GM19455 (cell line): Measurements from ENCODE around the gene CIAO1.
"Not testable (repeated sequence)": the region's sequence is repeated elsewhere in the genome, so short reads cannot be mapped to it uniquely, and the experiment has no call there.

Source experiments
- ATAC-seq: cut with Tn5 transposase; IDR thresholded peaks from one replicate; pipeline ENCODE4 v1.9.1; 2021; ENCODE audit not compliant: unreplicated experiment

Gene CIAO1

DNA sequence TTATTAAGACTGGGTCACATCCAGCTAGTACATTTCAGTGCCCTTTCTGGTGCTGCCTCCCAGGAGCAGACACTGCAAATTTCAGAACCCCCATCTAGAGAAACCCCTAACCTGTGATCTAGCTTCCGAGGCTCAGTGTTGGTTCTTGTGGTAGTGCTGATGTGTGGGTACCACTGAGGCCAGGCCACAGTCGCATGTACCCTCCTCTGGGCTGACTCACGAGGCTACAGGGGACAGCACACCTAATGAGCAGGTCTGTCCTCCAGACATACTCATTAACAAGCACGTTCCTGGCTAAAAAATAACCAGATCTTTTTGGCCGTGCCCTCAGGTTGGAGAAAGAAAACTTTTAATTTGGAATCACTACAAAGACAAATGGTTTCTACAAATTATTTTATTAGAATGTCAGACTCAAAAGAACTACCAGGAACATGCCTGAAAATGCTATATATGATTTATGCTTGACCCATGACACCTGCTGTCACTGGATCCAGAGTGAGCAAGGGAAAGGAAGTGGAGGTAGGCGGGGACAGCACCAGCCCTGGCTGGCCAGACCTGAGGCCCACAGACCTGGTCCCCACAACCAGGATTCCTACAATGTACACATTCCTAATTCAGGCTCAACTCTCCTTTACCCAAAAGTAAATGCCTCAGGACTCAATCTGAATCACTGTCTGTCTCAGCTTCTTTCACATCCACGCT, 8.5 kb downstream of the CIAO1 start:
- ATAC-seq: no peak

DNA sequence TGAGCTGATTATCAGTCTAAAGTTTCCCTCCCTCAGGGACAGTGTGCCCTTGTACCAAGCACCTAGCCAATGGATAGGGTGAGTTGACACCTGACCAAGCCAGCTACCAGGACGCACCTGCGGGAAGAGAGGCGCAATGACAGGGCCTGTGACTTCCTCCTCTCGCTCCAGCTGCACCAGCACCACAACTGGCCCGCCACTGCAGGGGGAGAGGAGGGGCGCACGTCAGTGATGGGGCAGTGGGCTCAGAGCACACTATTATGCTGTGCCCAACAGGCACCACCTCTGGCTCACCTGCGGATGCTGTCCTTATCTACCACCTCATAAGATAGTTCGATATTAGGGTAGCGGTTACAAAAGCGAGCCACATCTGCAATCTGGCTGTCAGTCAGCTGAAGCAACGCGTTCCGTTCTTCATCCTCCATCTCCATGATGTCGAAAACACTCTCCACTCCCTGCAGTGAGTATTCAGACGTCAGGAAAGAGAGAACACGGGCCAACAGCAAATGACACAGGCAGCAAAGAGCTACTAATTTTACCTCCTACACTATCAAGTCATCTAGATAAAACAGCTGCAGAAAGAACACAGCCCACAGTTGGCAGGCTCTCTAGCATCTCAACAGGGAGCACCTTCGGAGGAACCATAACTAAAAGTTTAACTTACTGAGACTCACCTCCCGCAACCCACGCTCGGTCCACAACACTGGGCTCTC, 10.9 kb downstream of the CIAO1 start:
- ATAC-seq: no peak

DNA sequence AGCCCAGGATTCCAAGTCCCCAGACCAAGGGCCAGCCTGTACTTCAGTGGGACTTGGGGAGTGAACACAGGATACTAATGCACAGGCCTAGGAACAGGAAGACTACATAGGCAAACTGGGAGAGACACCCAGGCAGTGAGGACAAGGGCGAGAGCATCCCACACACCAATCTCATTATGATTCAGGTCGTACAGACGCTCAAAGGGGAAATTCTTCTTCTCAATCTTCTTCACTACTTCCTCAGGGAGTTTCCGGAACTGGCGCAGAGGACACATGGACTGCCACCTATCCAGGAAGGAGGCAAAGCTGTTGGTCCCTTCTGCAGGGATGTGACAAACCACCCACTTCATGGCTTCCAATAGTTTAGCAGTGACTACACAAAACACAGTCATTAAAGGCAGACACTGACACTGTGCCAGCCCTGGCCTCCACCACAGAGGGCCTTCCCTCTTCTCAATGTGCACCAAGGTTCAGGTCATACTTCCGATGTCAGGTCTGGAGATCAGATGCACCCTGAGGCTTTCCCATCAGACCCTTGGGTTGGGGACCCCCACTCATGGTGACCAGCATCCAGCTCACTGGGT, 21.3 kb downstream of the CIAO1 start:
- ATAC-seq: no peak

DNA sequence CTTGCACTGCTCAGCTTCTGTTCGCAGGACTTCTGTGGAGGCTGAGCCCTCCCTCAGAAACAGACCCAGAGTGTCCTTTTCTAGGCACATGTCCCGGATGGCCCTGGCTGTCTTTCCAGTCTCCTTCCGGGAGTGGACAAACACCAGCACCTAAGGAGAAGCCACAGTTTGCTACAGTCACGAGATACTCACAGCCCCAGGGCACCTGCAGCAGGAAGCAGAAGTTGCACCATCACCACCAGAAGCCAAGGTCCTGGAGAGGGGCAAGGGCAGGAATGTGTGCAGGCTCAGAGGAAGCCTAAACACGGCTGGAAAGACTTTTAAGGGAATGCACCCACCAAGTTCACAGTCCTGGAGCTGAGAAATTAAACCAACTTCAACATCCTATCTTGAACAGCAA, 25.7 kb downstream of the CIAO1 start:
- no peak for ATAC-seq

DNA sequence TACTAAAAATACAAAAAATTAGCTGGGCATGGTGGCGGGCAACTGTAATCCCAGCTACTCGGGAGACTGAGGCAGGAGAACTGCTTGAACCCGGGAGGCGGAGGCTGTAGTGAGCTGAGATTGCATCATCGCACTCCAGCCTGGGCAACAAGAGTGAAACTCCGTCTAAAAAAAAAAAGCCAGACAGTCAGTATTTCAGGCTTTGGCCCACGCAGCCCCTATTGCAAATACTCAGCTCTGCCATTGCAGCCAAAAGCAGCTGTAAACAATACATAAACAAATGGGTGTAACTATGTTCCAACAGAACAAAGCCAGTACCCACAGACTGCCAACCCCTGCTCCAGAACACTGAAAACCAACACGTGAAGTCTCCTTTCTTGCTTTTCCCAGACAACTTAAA, 28.2 kb downstream of the CIAO1 start:
- not testable (repeated sequence) for ATAC-seq

DNA sequence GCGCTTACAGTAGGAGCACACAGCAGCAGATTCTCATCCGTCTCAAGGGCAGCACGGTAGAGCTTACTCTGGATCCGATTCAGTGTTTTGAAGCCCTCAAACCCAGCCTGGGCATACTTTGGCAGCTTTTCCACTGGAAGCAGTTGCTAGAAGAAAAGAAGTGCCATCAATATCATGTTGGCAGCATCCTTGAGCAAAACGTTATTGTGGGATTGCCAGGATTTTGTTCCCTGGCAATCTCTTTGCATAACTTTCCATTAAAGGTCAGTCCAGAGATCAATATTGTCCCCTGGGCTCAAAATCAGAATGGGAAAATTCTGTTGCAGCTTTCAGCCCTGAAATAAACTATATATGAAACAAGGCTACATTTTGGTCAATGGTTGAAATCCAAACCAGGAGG, 30.9 kb downstream of the CIAO1 start:
- ATAC-seq: no peak

DNA sequence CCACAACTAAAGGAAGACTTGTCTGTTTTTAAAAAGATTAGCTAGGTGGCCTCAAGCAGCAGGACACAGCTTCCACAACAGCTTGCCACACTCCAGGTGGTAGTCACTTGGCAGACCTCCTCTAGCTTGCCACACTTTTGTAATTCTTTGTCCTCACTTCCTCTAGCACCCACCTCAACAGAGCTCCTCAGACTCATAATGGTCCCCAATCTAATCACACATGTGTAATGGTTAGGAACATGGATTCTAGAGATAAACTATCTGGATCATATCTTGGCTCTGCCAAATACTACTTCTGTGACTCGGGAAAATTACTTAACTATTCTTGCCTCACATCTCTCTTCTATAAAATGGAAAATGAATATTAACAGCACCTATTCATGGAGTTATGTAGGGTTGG, 35.8 kb downstream of the CIAO1 start:
- no peak for ATAC-seq

DNA sequence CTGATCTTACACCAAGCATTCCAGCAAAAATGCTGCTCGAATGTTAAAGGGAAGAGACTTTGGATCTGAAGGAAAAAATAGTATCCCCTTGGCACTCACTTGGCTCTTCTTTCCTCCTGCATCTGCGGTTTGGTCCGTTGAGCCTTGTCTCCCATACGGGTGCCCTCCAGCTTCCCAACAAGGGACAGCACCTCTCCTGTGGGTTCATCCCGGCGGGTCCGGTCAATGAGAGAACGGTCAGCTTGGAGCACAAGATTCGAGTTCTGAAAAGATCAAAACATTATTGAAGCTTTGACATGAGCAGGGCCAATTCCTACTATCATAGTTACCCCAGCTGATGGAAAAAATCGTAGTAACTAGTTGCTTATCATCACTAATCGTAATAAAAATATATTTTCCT, 38.6 kb downstream of the CIAO1 start:
- ATAC-seq: no peak

DNA sequence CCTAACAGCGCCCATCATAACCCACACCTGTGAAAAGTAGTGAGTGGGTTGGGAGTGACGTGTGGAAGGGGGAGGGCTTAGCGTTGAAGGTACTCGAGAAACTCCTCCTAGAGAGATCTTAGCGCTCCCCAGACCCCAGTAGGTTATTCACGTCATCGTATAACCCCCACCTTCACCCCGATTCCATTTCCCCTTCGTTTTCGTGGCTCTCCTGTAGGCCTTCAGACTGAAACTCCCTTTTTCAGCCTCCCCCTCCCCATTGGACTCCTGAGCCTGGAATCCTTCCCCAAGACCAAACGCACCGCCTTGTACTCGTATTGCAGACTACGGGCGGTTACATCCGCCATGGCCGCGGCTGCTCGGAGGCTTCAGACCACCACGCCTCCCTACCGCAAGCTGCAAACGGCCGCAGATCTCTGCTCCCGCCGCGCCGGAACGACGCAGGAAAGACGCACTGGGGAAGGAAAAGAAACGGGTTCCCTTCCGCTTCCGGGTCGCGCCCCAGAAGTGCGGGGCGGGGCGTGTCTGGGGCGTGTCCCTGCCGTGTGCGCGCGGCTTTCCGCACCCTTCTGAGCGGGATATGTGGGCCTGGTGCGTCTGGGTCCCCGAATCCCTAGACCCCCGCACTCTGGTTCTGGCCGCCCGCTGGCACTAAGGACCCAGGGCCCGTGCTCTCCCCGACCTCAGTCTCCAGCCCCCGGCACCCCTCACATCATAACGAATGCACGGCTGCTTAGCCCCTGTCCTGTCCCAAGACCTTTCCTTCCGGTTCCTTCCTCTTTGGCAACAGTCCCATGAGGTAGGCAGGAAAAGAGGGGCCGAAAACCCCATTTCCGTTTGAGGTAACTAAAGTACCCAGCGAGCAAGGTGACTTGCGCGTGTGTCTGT, 39.3 kb downstream of the CIAO1 start, which contains the start of gene SNRNP200:
Gene SNRNP200 (minus strand): TSS at position 456 of the 888 bp plus-strand sequence. CDS start 109 bp downstream, at position 347.
- peak; percentile 93 for ATAC-seq

DNA sequence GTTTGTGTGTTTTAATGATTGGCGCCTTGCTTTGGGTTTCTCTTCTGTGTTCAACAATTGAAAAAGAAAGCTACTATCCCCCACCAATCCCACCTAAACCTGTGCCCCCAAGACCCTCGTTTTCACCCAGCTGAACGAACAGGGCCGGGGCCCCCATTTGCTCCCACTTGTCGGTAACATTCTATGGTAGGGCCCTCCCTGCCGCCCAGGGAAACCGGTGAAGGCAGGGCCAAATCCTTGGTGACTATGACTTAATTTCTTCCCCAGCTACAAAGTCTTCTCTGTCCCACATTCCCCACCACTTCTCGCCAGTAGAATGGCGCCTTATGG, 39.9 kb downstream of the CIAO1 start:
- ATAC-seq: no peak

DNA sequence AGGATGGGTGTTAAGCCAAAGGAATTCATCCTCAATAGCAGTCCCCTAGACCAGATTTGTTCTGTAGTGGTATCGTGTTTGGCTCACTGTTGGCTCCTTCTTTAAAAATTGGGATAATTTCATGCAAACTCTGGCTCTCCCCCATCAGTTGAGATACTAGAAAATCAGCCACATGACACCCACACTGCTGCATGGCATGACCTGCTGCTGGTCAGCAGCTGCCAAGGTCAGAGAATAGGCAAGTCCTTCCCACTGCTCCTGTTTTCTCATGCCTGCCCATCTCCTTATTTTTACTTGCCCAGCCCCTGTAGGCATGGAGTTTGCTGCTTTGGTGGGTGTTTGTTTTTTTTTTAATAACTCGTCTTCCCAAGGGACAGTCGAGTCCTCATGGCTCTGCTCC, 40.3 kb downstream of the CIAO1 start:
- ATAC-seq: no peak

DNA sequence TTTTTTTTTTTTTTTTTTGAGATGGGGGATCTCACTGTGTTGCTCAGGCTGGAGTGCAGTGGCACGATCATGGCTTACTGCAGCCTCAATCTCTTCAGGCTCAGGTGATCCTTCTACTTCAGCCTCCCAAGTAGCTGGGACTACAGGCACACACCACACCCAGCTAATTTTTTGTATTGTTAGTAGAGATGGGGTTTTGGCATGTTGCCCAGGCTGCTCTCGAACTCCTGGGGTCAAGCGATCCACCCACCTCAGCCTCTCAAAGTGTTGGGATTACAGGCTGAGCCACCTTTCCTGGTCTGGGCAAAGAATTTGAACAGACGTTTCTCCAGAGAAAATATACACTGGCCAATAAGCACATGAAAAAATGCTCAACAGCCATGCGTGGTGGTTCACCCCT, 42.2 kb downstream of the CIAO1 start:
- ATAC-seq: no peak

DNA sequence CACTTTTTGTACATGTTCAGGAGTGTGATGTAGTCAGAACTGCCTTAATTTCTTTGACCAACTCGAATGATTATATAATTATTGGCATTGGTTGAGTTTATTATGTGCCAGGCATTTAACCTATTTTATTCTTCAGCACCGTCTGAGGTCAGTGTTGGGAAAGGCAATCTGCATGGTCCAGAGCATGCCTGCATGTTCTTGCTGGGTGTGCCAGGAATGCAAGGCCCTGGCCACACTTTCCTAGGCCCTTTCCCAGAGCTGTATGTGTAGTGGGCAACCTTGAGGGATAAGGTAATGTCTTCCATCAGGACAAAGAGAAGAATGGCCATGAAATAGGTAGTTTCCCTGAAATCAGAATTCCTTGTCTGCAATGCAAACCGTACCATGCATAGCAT, 49.0 kb downstream of the CIAO1 start:
- no peak for ATAC-seq

DNA sequence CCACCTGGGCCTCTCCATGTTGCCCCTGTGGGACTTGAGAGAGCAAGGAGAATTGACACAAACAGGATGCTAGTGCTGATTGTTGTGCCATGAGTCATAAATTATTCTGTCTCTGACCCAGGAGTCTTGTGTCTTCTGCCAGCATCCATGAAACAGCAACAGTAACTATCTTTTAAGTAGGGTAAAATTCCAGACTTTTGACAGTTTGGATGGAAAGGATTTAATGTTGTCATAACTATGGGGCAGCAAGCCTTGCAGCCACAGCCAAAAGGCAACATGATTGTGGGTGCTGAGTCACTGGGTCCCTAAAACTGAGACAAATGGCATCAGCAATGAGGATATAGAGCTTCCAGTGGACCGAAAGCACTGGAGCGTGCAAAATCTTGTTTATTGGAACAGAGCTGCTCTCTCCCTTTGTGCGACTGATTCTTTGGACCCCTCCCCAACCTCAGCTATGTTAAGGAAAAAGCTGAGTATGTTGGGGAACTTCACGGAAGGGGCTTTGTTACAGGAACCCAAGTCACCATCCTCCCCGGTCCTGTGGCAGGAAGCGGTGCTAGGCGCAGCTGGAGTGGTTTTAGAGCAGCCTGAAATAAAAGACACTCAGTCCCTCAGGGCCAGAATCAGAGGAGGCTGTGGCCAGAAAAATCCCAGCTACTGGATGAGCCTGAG, 49.5 kb downstream of the CIAO1 start:
- ATAC-seq: no peak

DNA sequence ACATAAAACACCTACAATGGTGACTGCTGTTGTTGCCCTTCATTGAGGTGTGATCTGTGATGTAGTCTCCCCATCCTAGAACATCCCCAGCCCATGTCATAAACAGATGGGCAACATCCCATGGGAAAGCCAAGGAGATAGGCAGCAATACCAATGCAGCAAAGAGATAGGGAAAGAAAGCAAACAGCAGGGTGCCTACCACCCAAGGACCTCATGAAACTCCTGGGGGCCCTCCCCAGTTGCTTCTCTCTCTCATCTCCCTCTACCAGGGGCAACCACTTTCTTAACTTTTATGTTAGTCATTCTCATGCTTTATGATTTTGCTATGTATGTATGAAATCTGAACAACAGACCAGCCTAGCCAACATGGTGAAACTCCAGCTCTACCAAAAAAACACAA, 51.0 kb downstream of the CIAO1 start:
- no peak for ATAC-seq

DNA sequence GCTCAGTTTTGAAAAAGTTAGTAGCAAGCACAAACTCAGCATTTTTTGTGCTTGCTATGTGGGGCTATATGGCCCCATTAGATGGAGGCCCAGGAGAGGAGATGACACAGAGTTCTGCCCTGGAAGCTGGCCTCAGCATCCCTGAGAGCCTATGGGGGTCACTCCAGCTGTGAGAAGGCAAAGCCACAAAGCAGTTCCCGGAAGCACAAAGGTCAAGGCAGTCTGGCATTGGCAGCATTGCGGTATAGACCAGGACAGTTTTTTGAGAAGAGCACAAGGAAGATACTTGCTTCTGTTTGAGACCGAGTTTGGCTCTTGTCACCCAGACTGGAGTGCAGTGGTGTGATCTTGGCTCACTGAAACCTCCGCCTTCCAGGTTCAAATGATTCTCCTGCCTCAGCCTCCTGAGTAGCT, 51.6 kb downstream of the CIAO1 start:
- no peak for ATAC-seq

DNA sequence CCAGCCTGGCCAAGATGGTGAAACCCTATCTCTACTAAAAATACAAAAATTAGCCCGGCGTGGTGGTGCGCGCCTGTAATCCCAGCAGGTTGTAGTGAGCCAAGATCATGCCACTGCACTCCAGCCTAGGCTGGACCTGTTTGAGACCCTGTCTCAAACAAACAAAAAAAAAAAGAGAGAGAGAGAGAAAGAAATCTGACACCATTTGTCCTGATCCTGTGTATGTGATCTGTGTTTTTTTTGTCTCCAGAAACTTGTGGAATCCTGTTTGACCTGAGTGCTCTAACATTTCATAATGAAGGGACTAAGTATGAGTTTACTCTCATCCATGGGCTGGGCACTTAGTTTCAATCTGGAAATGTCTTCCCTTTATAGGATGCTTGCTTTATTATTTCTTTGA, 52.7 kb downstream of the CIAO1 start:
- ATAC-seq: no peak

DNA sequence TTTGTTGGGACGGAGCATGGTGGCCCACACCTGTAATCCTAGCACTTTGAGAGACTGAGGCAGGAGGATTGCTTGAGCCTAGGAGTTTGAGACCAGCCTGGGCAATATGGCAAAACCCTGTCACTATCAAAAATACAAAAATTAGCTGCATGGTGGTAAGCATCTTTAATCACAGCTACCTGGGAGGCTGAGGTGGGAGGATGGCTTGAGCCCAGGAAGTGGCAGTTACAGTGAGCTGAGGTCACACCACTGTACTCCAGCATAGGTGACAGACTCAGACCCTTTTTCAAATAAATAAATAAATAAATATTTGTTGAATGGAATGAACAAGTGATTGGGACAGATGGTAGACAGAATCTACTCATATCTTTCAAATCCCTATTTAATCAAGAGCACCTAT, 53.4 kb downstream of the CIAO1 start:
- no peak for ATAC-seq

DNA sequence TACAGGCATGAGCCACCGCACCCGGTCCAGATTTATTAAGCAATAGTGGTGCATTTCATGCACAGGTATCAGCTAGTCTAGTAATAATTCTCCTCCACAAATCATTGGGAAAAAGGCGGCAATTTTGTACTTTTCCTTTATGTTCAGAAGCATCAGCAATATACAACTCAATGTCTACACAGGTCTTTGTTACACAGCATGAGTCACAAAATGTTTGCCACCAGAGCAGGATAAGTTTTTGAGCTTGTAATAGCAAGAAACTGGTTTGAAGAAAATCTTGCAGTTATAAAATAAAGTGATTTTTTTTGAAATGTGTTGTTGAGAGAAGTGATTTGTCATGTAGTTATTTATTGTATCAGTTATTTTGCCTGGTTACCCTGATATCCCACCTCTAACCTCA, 54.3 kb downstream of the CIAO1 start:
- ATAC-seq: no peak

DNA sequence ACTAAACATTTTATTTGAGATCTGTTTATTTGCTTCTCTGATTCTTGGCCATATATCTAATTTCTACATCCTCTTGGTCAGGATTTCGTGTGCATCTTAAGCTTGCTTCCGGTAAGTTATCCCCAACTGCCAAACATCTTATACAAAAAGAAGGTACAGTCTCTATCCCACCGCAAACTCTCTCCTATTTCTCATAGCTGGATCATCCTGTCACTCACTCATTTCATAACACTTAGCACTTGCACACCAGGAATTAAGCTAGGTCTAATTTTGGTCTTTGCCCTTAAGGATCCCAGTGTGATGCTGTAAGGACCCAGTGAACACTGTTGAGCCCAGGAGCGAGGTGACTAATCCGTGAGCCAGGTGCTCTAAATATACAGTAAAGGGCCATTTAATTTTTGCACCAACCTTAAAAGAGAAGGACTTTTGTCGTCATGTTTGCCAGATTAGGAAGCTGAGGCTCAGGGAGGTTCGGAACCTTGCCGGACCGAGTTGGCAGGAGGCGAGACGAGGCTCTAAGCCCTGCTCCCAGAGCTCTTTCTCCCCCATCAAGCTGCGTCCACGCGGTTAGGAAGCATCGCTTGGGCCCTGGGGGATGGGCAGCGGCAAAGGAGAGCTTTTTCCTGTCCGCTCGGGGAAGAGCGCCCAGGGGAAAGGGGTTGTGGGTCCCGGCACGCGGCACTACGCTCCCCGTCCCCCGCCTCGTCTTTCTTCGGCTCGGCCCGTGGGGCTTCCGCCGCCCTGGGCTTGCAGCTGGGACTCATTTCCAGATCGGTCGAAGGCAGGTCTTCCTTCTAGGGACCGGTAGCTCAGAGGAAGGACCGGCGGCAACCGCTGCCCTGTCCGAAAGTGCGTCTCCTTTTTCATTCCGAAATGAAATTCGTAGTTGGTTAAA, 55.0 kb downstream of the CIAO1 start:
- ATAC-seq: peak; percentile 25
